ENCODE measurements around the gene EPHA2.

DNA sequence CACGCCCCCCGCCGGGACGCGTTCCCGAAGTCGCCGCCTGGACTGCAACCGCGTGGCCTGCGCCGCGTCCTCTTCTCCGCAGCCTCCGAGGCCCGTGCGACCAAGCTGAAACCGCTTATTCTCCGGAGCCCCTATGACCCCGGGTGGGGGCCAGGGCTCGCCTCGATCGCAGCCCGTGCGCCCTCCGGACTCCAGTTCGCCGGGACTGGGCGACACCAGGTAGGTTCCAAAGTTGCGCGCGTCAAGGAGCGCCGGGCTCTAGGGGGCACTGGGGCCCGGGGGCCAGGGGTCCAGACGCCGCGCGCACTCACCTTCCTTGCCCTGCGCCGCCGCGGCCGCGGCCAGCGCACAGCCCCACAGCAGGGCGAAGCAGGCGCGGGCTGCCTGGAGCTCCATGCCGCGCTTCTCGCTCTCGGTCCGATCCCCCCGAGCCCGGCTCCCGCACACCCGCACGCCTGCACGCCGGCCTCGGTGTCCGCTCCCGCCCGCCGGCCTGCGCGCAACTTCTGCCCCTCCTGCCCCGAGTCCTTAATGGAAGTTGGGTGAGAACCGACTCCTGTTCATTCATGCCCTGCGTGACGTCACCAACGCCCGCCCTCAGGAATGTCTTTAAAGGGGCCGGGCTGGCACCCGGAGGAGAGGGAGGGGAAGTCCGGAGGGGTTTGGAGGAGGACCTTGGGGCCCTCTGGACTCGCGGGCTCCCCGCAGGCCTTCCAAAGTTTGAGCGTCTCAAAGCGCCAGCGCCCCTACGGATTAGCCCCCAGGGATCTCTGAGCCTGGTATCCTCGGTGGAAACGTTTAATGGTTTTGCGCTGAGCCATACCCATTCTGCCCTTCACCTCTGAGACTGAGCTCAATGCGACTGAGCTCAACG, at the start of gene EPHA2:
- no peak for TF ChIP-seq EZH2 (IDR thresholded peaks at IDR 0.05; ENCODE audit: borderline replicate concordance, low read depth, low read length, severe bottlenecking)
- TF ChIP-seq, protein P1, sequence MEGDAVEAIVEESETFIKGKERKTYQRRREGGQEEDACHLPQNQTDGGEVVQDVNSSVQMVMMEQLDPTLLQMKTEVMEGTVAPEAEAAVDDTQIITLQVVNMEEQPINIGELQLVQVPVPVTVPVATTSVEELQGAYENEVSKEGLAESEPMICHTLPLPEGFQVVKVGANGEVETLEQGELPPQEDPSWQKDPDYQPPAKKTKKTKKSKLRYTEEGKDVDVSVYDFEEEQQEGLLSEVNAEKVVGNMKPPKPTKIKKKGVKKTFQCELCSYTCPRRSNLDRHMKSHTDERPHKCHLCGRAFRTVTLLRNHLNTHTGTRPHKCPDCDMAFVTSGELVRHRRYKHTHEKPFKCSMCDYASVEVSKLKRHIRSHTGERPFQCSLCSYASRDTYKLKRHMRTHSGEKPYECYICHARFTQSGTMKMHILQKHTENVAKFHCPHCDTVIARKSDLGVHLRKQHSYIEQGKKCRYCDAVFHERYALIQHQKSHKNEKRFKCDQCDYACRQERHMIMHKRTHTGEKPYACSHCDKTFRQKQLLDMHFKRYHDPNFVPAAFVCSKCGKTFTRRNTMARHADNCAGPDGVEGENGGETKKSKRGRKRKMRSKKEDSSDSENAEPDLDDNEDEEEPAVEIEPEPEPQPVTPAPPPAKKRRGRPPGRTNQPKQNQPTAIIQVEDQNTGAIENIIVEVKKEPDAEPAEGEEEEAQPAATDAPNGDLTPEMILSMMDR (IDR thresholded peaks at IDR 0.05; ENCODE audit: borderline replicate concordance, extremely low read depth, low read length, poor library complexity, severe bottlenecking), result no peak

All from DND-41 (cell line).